HG02588 (cell line): ENCODE results near the gene IP6K1.
"Not testable (repeated sequence)": the region's sequence is repeated elsewhere in the genome, so short reads cannot be mapped to it uniquely, and the experiment has no call there.

Experiments
- ATAC-seq: cut with Tn5 transposase; IDR thresholded peaks from one replicate; pipeline ENCODE4 v1.9.1; 2021; ENCODE audit warnings: mild to moderate bottlenecking, moderate library complexity; ENCODE audit not compliant: unreplicated experiment

The IP6K1 gene

DNA sequence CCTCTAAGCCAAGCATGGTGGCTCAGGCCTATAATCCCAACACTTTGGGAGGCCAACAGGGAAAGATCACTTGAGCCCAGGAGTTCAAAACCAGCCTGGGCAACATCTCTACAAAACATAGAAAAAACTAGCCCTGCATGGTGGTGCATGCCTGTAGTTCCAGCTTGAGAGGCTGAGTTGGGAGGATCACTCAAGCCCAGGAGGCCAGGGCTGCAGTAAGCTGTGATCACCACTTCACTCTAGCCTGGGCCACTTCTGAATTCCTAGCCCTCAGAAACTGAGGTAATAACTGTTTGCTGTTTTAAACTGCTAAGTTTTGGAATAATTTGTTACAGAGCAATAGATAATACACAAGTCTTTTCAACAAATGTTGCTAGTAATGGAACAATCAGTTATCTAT lies 16.4 kb downstream of the IP6K1 start:
- no peak for ATAC-seq

DNA sequence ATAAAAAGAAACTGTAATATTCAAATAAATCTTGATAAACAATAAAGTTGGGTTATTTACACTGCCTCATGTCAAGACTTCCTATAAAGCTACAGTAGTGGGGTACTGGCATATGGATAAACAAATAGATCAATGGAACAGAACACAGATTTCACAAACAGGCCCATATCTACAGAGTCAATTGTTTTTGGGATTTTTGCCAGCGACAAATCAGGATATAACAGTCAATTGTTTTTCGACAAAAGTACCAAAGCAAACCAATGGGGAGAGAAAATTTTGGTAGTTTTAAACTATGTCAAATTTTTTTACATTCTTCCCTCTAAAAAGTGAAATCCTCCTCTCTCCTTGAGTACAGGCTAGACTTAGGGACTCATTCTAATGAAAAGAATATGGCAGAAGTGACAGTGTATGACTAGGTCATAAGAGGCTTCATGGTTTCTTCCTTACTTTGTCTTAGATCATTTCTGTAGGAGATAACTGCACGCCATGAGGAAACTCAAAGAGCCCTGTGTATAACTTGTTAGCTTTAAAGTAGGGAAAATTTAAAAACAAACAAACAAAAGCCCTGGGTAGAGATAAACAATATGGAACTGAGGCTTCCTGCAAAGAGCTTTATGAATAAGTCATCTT lies 16.9 kb downstream of the IP6K1 start:
- ATAC-seq = no peak

GRCh38 chr3:49763981-49764380 lies 22.4 kb downstream of the IP6K1 start:
- ATAC-seq = no peak

- ATAC-seq = no peak
Measured at GRCh38 chr3:49761661-49762060, 24.7 kb downstream of the IP6K1 start.

GRCh38 chr3:49759226-49759625 lies 27.1 kb downstream of the IP6K1 start:
- ATAC-seq = no peak

DNA sequence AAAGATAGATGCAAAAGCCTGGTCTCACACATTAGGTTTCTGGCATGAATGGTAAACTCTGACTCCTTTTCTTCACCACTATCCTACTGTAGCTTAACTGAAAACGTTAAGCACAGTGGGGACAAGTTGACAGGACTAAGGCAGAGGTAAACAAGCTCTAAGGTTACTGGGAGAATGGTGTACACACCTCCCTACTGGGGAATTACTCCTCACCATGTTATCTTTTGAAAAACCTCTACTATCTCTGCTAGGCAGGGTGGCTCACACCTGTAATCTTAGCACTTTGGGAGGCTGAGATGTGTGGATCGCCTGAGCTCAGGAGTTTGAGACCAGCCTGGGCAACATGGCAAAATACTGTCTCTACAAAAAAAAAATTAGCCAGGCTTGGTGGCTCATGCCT lies 29.1 kb downstream of the IP6K1 start:
- ATAC-seq = no peak

GRCh38 chr3:49756036-49756435 lies 30.3 kb downstream of the IP6K1 start:
- no peak for ATAC-seq

- ATAC-seq = no peak
Measured at GRCh38 chr3:49754536-49754935, 31.8 kb downstream of the IP6K1 start.

DNA sequence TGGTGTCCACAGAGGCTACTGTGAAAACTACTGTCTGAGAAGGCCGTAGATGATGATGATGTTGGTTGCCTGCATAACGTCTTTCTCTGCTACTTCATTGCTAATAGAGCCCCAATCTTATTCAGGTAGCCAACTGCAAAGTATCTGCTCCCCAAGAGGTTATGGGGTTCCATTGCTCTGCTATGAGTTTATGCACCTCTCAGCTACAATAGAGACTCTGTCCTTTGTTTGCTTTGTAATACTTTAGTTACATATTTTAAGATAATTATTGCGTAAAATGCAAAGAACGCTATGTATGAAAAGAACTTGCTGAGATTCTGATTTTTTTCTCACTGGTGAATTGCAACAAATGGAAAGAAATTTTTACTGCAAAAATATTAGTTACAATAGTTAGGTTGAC lies 34.8 kb downstream of the IP6K1 start:
- ATAC-seq = no peak

- no peak for ATAC-seq
Measured at GRCh38 chr3:49750056-49750455, 36.3 kb downstream of the IP6K1 start.

DNA sequence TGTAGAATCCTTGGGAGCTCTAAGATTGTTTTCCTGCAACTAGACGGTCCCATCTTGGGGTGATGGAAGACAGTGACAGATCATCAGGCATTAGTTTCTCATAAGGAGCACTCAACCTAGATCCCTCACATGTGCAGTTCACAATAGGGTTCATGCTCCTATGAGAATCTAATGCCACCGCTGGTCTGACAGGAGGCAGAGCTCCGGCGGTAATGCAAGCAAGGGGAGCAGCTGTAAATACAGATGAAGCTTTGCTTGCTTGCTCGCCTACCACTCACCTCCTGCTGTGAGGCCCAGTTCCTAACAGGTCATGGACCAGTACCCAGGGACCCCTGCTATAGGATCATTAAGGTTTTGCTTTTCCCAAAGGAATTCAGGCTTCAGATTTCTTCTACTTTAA lies 37.5 kb downstream of the IP6K1 start:
- not testable (repeated sequence) for ATAC-seq

DNA sequence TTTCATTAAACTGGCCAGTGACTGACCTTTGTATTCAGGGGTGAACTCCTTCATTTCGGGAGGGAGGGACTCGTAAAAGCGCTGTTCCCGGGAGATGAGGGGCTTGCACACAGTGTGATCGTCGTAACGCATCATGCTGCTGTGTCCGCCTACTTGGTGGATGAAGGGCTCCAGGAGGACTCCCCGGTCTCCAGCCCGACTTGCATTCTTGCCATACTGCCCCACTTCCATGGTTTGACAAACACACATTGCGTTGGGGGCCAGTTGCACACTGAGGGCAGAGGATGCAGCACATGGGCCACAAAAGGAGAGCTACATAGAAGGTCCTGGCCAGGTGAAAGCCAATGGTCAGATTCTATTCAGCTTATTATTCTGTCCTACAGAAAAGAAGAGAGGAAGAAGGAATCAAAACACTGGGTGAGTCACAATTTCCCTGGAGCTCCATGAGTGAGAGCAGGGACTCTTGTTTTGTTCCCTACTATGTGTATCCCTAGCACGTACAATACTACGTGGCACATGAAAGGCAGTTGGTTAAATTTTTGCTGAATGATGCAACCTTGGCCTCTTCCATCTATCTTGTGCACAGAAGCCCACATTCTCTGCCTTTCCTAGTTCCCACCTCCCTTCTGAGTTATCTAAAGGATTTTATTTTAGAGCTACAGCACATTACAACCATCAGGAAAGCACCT lies 38.4 kb downstream of the IP6K1 start:
- no peak for ATAC-seq

DNA sequence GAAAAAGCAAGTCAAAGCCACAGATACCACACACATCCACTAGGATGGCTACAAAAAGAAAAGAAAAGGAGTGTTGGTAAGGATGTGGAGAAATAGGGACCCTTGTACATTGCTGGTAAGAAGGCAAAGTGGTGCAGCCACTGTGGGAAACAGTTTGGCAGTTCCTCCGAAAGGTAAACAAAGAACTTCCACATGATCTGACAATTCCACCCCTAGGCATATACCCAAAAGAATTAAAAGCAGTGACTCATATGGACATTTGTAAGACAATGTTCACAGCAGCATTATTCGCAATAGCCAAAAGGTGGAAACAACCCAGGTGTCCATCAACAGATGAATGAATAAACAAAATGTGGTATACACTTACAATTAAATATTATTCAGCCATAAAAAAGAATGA lies 40.4 kb downstream of the IP6K1 start:
- ATAC-seq = no peak

- no peak for ATAC-seq
Measured at GRCh38 chr3:49740427-49740826, 45.9 kb downstream of the IP6K1 start.

- no peak for ATAC-seq
Measured at GRCh38 chr3:49738067-49738713, 48.2 kb downstream of the IP6K1 start.

- no peak for ATAC-seq
Measured at GRCh38 chr3:49734752-49735151, 51.6 kb downstream of the IP6K1 start.

DNA sequence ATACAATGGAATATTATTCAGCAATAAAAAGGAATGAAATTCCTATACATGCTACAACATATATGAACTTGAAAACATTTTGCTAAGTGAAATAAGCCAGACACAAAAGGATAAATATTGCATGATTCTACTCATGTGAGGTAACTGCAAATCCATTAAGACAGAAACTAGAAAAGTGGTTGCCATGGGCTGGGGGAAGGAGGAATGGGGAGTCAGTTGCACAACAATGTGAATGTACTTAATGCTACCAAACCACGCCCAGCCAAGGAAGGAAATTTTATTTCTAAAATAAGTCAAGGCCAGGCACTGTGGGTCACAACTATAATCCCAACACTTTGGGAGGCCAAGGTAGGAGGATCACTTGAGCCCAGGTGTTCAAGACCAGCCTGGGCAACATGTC lies 52.8 kb downstream of the IP6K1 start:
- ATAC-seq = no peak

GRCh38 chr3:49732597-49732996 lies 53.7 kb downstream of the IP6K1 start:
- ATAC-seq = no peak

- ATAC-seq = no peak
Measured at GRCh38 chr3:49729966-49730609, 56.3 kb downstream of the IP6K1 start.

GRCh38 chr3:49727924-49728361 lies 58.4 kb downstream of the IP6K1 start:
- no peak for ATAC-seq

GRCh38 chr3:49727154-49727923 lies 59.0 kb downstream of the IP6K1 start:
- ATAC-seq = no peak
